ENCODE data around the gene CD209. TPM values are rescaled to one million over a fixed set of nuclear protein-coding genes. Genes with fewer than 3 reads are reported as not detected.

The CD209 gene
- total RNA-seq, 2 donors from 2014 or later = 18.3 to 39.5 TPM

GRCh38 chr19:7720351-7720750 lies 27.0 kb downstream of the CD209 start:
- intact Hi-C loops (cut with DNase I) = no loop called here
- ATAC-seq (no peak), DNase-seq (no peak)

DNA sequence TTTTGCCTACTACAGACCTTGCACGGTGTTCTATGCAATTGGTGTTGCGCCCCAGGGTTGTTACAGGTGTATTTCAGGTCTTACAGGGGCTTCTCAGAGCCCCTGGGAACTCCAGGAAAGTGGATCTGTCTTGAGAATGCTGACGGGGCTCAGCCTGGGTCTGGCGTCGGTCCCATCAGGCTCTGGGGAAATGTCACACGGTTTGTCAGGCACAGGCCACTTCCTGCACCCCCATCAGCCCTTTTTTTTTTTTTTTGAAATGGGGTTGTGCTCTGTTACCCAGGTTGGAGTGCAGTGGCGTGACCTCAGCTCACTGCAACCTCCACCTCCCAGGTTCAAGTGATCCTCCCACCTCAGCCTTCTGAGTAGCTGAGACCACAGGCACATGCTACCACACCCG lies 28.7 kb downstream of the CD209 start:
- DNase-seq = no peak
- intact Hi-C loops (cut with DNase I) = no loop called here
- ATAC-seq = no peak

DNA sequence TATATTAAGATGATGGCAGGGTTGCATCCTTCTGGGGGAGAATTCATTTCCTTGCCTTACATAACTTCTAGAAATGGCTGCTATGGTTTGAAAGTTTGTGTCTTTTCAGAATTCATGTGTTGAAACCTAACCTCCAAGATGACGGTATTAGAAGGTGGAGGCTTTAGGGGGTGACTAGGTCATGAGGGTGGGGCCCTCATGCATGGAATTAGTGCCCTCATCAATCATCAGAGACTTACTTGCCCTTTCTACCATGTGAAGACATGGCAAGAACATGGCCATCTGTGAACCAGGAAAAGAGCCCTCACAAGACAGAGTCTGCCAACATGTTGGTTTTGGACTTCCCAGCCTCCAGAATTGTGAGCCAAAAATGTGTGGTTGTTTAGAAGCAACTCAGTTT lies 30.6 kb downstream of the CD209 start:
- ATAC-seq (no peak), DNase-seq (no peak)
- intact Hi-C loops (cut with DNase I) = no loop called here

DNA sequence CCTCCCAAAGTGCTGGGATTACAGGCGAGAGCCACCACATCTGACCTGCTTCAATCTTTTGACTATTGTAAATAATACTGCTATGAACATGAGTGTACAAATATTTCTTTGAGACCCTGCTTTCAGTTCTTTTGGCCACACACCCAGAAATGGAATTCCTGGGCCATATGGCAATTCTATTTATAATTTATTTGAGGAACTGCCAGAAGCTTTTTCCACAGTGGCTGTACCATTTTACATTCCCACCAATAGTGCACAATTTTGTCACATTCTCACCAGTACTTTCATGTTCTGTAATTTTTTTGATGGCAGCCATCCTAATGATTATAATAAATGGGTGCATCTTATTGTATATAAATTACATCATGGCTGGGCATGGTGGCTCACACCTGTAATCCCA lies 31.7 kb downstream of the CD209 start:
- ATAC-seq (no peak), DNase-seq (no peak)
- intact Hi-C loops (cut with DNase I) = no loop called here

GRCh38 chr19:7710616-7711015 lies 36.7 kb downstream of the CD209 start:
- no peak for ATAC-seq
- no peak for DNase-seq
- intact Hi-C loops (cut with DNase I) = no loop called here

GRCh38 chr19:7709932-7710460 lies 37.3 kb downstream of the CD209 start:
- intact Hi-C loops (cut with DNase I) = no loop called here
- no peak for ATAC-seq
- DNase-seq = no peak

DNA sequence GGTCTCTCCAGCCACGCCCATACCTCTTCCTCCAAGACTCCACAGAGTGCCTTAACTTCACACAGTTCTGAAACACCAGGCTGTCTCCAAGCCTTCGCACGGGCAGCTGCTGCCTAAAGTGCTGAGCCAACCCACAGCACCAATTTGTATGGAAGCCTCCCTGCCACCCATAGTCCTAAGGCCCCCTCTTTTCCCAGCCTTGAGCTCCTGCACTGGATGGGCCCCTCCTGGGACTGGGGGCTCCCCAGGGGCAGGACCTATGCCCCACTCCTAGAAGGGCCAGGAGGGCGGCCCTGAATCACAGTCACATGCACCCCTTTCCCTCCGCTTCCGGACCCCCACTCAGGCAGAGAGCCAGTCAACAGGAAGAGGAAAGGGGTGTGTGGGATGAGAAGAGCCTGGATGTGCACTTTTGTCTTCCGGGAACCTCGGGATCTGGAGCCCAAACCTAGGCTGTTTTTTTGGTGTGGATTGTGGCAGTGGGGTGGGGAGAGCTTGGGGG lies 40.3 kb downstream of the CD209 start:
- ATAC-seq (peak in 1 of 2 donors; percentile 47), DNase-seq (no peak)
- intact Hi-C loops (cut with DNase I) = no loop called here

DNA sequence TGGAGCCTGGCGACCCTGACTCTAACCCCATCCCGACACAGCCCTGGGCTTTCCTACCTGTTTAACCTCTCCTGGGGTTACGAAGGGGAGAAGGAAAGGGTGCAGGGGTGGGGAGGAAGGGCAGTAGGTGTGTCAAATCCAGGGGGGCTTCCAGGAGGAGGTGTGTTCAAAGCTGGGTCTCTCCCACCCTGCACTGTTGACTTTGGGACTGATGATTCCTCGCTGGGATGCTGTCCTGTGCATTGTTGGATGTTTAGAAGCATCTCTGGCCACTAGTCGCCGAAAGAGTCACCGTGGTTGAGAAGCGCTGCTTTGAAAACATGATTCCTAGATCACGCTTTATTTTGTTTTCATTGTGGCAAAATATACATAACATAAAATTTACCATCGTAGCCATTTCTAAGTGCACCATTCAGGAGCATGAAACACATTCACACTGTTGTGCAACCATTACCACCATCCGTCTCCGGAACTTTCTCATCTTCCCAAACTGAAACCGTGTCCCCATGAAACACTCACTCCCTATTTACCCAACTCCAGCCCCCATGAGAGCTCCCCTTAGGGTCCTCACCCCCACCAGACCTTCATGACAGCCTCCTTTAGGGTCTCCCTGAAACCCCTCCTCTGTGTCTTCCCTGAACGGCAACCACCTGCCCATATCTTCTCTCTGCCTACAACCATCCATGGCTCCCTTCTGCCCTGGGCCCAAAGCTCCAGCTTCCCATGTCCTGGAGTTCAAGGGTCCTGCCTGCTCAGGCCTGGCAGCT lies 41.0 kb downstream of the CD209 start:
- DNase-seq = no peak
- ATAC-seq = no peak
- intact Hi-C loops (cut with DNase I) = no loop called here

GRCh38 chr19:7705387-7706187 lies 41.7 kb downstream of the CD209 start:
- peak; percentile 49 for DNase-seq
- intact Hi-C loops (cut with DNase I) = no loop called here
- ATAC-seq = peak; percentile 60 to 72

DNA sequence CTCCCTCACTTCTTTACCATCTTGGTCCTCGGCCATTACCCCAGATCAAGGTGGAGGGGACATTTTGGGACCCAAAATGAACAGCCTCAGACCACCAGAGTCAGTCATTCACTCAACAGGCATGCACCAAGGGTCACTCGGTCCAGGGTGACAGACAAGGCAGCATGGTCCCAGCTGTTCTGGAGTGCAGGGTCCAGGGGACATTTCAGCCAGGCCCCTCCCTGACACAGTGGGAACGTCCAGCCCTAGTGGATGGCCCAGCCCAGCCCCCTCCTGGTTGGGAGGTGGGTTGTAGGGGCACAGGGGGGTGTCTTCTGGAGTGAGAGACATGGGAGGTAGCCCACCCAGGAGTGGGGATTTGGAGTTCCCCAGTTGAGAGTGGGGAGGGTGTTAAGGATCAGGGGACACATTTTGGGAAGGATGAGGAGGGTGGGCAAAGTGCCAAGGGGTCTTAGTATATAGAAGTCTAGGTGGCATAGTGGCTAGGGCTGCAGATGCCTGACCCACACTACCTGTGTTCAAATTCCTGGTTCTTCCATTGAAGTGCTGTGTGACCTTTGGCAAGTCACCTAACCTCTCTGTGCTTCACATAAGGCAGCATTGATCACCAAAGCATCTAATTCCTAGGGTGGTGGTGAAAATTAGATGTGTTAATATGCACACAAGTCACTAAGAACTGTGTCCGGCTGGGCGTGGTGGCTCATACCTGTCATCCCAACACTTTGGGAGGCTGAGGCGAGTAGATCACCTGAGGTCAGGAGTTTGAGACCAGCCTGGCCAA lies 42.9 kb downstream of the CD209 start:
- intact Hi-C loops (cut with DNase I) = no loop called here
- no peak for DNase-seq
- ATAC-seq = no peak

GRCh38 chr19:7703332-7703731 lies 44.0 kb downstream of the CD209 start:
- intact Hi-C loops (cut with DNase I) = no loop called here
- no peak for ATAC-seq
- DNase-seq = no peak

- peak in 1 of 2 donors; percentile 27 for ATAC-seq
Observed at GRCh38 chr19:7701654-7702457, 45.5 kb downstream of the CD209 start, which contains the start of gene FCER2. FCER2 (minus strand) TSS chr19:7702131; CDS start chr19:7699760, 2,371 bp downstream.

DNA sequence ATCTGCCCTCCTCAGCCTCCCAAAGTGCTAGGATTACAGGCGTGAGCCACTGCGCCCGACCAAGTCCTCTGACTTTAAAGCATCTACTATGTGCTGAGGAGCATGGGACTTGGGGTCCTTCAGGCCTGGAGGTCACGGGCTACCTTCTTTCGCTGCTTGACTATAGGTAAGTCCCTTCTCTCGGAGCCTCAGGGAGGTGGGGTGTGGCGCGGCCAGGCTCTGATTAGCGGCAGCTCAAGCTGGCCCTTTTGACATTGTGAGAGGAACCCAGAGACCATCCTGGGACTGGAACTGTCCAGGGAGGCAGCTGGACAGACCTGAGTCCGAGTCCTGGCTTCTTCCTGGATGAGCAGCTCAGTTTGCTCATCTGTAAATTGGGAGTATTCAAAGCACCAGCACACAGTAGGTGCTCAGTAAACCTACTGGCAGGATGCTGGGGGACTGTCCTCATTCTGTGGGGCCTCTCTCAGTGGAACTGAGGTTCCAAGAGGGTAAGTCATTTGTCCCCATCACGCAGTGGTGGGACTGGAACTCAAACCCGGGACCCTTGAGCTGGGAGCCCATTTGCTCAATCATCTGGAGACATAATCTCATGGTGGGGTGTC lies 46.2 kb downstream of the CD209 start:
- intact Hi-C loops (cut with DNase I) = no loop called here
- DNase-seq (no peak), ATAC-seq (no peak)

More at GRCh38 chr19:7701654-7702457, 45.5 kb downstream of the CD209 start, which contains the start of gene FCER2:
- no peak for DNase-seq
- intact Hi-C loops (cut with DNase I) = no loop called here

- DNase-seq (no peak), ATAC-seq (no peak)
- intact Hi-C loops (cut with DNase I) = no loop called here
Observed at GRCh38 chr19:7699417-7700401, 47.6 kb downstream of the CD209 start.

GRCh38 chr19:7699003-7699402 lies 48.3 kb downstream of the CD209 start:
- no peak for DNase-seq
- intact Hi-C loops (cut with DNase I) = no loop called here
- ATAC-seq = no peak

- DNase-seq (no peak), ATAC-seq (no peak)
- intact Hi-C loops (cut with DNase I) = no loop called here
Observed at GRCh38 chr19:7698583-7698982, 48.8 kb downstream of the CD209 start.

GRCh38 chr19:7697721-7698287 lies 49.5 kb downstream of the CD209 start:
- DNase-seq = no peak
- intact Hi-C loops (cut with DNase I) = no loop called here
- no peak for ATAC-seq
